Keratinocyte (primary cell): ENCODE results near the gene DNALI1.

ENCODE experiments used
- EZH2 ChIP-seq: IDR thresholded peaks from one replicate; pipeline ENCODE4 v1.6.1; 2012; ENCODE audit warnings: inconsistent platforms, mild to moderate bottlenecking, low read length, moderate library complexity
- TF ChIP-seq, protein P1 (sequence below), 3 experiments: IDR thresholded peaks in 1 of 3; conservative IDR thresholded peaks in 1 of 3; optimal IDR thresholded peaks in 1 of 3; 2 replicates in 2 of 3; 3 replicates in 1 of 3; pipeline versions ENCODE3 to v1.5.1; 2011; ENCODE audit warnings: low read length in 3 of 3, mild to moderate bottlenecking in 3 of 3, moderate library complexity in 2 of 3, control low read depth in 1 of 3, inconsistent platforms in 1 of 3; ENCODE audit not compliant: insufficient read depth in 2 of 3; ENCODE audit errors: extremely low read depth in 1 of 3

DNA sequence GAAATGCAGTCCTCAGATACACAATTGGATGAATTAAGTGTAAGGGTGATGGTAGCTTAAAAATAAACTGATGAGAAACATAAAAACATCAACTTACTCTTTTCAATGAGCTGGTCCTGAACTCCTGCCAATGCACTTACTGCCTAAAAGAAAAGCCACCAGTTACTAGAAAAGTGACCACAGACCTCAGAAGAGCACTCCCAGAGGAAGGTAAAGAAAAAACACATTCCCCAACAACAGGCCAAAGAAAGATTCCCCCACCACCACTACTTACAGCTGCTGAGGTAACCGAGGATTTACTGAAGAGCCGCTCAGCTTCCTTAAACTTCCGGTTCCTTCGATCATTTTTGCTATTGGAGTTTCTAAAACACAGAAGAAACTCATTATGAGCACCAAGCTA, 47.6 kb upstream of the DNALI1 start:
- TF ChIP-seq, protein P1, sequence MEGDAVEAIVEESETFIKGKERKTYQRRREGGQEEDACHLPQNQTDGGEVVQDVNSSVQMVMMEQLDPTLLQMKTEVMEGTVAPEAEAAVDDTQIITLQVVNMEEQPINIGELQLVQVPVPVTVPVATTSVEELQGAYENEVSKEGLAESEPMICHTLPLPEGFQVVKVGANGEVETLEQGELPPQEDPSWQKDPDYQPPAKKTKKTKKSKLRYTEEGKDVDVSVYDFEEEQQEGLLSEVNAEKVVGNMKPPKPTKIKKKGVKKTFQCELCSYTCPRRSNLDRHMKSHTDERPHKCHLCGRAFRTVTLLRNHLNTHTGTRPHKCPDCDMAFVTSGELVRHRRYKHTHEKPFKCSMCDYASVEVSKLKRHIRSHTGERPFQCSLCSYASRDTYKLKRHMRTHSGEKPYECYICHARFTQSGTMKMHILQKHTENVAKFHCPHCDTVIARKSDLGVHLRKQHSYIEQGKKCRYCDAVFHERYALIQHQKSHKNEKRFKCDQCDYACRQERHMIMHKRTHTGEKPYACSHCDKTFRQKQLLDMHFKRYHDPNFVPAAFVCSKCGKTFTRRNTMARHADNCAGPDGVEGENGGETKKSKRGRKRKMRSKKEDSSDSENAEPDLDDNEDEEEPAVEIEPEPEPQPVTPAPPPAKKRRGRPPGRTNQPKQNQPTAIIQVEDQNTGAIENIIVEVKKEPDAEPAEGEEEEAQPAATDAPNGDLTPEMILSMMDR (optimal IDR thresholded peaks at IDR 0.05 in 1 of 3, IDR thresholded peaks at IDR 0.05 in 1 of 3, conservative IDR thresholded peaks at IDR 0.05 in 1 of 3; ENCODE audit: extremely low read depth in 1 of 3, insufficient read depth in 2 of 3, low read length in 3 of 3), result peak in 1 of 3 experiments; percentile 17
- TF ChIP-seq EZH2, result no peak
